Stimulated activated CD8-positive, alpha-beta memory T cell treated with anti-CD3 and anti-CD28 coated beads, Interleukin-7, amount 100 ng/mL, for 24 hours (primary cell): Measurements from ENCODE around the gene CYP26A1.

Experiments
- DNase-seq: peaks from one replicate; pipeline ENCODE4 v3.0.0-alpha.2; 2020; ENCODE audit warnings: low read depth

Gene CYP26A1

GRCh38 chr10:93123766-93124165 lies 50.1 kb downstream of the CYP26A1 start:
- DNase-seq: no peak

DNA sequence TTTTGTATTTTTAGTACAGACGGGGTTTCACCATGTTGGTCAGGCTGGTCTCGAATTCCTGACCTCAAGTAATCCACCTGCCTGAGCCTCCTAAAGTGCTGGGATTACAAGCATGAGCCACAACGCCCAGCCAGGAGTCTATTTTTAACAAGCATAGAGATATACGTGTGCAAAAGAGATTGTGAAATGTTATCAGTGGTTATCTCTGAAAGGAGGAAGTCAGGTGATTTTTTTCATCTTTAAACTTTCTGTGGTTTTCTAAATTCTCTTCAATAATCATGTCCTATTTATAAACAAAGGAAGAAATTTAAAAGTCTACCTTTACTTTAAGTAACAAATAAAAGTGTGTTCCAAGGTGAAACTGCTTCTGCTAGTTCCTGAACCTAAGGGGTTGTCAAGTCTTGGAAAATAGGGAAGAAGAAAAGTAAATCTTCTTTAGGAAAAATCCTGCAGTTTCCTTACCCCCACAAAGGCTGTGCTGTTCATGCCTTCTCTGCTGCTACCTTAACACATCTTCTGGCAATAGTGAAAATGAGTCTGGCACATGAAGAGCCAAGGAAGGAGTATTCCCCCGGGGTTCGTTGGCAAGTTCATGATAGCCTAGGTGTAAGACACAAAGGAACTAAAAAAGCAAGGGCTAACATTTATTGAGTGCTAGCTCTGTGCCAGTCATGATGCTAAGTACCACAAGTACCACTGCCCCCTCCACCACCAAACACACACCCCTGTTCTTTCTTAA lies 51.1 kb downstream of the CYP26A1 start:
- no peak for DNase-seq

- no peak for DNase-seq
Measured at GRCh38 chr10:93125966-93126365, 52.3 kb downstream of the CYP26A1 start.

GRCh38 chr10:93126483-93127052 lies 52.9 kb downstream of the CYP26A1 start:
- no peak for DNase-seq
